GM21360 (cell line): ENCODE results near the gene SLC35G2.
"Not testable (repeated sequence)": the region's sequence is repeated elsewhere in the genome, so short reads cannot be mapped to it uniquely, and the experiment has no call there.

Experiments
- ATAC-seq: cut with Tn5 transposase; IDR thresholded peaks from one replicate; pipeline ENCODE4 v1.9.1; 2021; ENCODE audit warnings: mild to moderate bottlenecking, moderate library complexity; ENCODE audit not compliant: unreplicated experiment

The SLC35G2 gene

GRCh38 chr3:136818769-136819391 lies at the start of gene SLC35G2:
TSS of gene SLC35G2 (plus strand) at chr3:136819126. CDS start at chr3:136854461, 35,335 bp downstream.
- peak; percentile 52 for ATAC-seq

- no peak for ATAC-seq
Measured at GRCh38 chr3:136772709-136773108, 46.2 kb upstream of the SLC35G2 start.

- ATAC-seq, result no peak
Measured at GRCh38 chr3:136778865-136779264, 40.1 kb upstream of the SLC35G2 start.

GRCh38 chr3:136780741-136781140 lies 38.2 kb upstream of the SLC35G2 start:
- ATAC-seq, result no peak

GRCh38 chr3:136783708-136784191 lies 35.2 kb upstream of the SLC35G2 start:
- no peak for ATAC-seq

GRCh38 chr3:136787349-136787748 lies 31.6 kb upstream of the SLC35G2 start:
- peak; percentile 90 for ATAC-seq

- ATAC-seq, result no peak
Measured at GRCh38 chr3:136788154-136788553, 30.8 kb upstream of the SLC35G2 start.

- no peak for ATAC-seq
Measured at GRCh38 chr3:136789976-136790375, 28.9 kb upstream of the SLC35G2 start.

GRCh38 chr3:136790786-136791185 lies 28.1 kb upstream of the SLC35G2 start:
- no peak for ATAC-seq

- no peak for ATAC-seq
Measured at GRCh38 chr3:136792556-136793330, 26.2 kb upstream of the SLC35G2 start.

GRCh38 chr3:136801146-136801545 lies 17.8 kb upstream of the SLC35G2 start:
- not testable (repeated sequence) for ATAC-seq

- no peak for ATAC-seq
Measured at GRCh38 chr3:136802481-136802996, 16.4 kb upstream of the SLC35G2 start.

- no peak for ATAC-seq
Measured at GRCh38 chr3:136804141-136804540, 14.8 kb upstream of the SLC35G2 start.

GRCh38 chr3:136804813-136805212 lies 14.1 kb upstream of the SLC35G2 start:
- ATAC-seq, result no peak

- no peak for ATAC-seq
Measured at GRCh38 chr3:136805795-136806194, 13.1 kb upstream of the SLC35G2 start.

GRCh38 chr3:136811701-136812100 lies 7.2 kb upstream of the SLC35G2 start:
- no peak for ATAC-seq

- ATAC-seq, result no peak
Measured at GRCh38 chr3:136817448-136817847, 1.5 kb upstream of the SLC35G2 start.

GRCh38 chr3:136818191-136818768 lies 646 bp upstream of the SLC35G2 start:
- ATAC-seq, result peak; percentile 38

- peak; percentile 10 for ATAC-seq
Measured at GRCh38 chr3:136819392-136819730, 435 bp downstream of the SLC35G2 start.

GRCh38 chr3:136819731-136820679 lies 1.1 kb downstream of the SLC35G2 start:
- no peak for ATAC-seq

GRCh38 chr3:136831461-136831860 lies 12.5 kb downstream of the SLC35G2 start:
- ATAC-seq, result no peak
